ENCODE data around the gene EIF1AX. TPM values are rescaled to one million over a fixed set of nuclear protein-coding genes. Genes with fewer than 3 reads are reported as not detected.

EIF1AX gene
- total and polyA plus RNA-seq, 2 of the 13 experiments (the other 11 are each of a cell fraction or from before 2014, with no cell fraction given) = 35.1 to 82.7 TPM

GRCh38 chrX:20141281-20142220 lies at the start of gene EIF1AX (continued):
- TF ChIP-seq ZFP91 (CRISPR knock-in tag; IDR thresholded peaks at IDR 0.05; ENCODE audit: borderline replicate concordance) (peak; percentile 52; the same call in 1 of the 2 replicates), RBAK (CRISPR knock-in tag; IDR thresholded peaks at IDR 0.05) (no peak), ZNF782 (CRISPR knock-in tag; IDR thresholded peaks at IDR 0.05; ENCODE audit: borderline replicate concordance) (no peak), AKNA (CRISPR knock-in tag; IDR thresholded peaks at IDR 0.05; ENCODE audit: borderline replicate concordance) (no peak), RORA (CRISPR knock-in tag; IDR thresholded peaks at IDR 0.05) (no peak), ZBTB43 (CRISPR knock-in tag; conservative IDR thresholded peaks at IDR 0.05) (no peak), ZNF724P (CRISPR knock-in tag; IDR thresholded peaks at IDR 0.05; ENCODE audit: borderline replicate concordance) (no peak), FOXK1 (CRISPR knock-in tag; IDR thresholded peaks at IDR 0.05; ENCODE audit: borderline replicate concordance, low read depth) (no peak), SOX6 (IDR thresholded peaks at IDR 0.05) (no peak), SOX6 (CRISPR knock-in tag; IDR thresholded peaks at IDR 0.05) (peak; percentile 88), ATF7-NPFF (CRISPR knock-in tag; IDR thresholded peaks at IDR 0.05; ENCODE audit: low read depth) (no peak), ZNF780A (CRISPR knock-in tag; IDR thresholded peaks at IDR 0.05) (no peak), ARNTL (CRISPR knock-in tag; IDR thresholded peaks at IDR 0.05) (no peak), LCORL (IDR thresholded peaks at IDR 0.05) (no peak), LCORL (CRISPR knock-in tag; IDR thresholded peaks at IDR 0.05) (no peak), TBX2 (CRISPR knock-in tag; IDR thresholded peaks at IDR 0.05; ENCODE audit: borderline replicate concordance) (0 out of 2 replicates have a peak, but pooled peaks have one; percentile 30), ELF1 (CRISPR knock-in tag; IDR thresholded peaks at IDR 0.05) (no peak), FOXP4 (CRISPR knock-in tag; IDR thresholded peaks at IDR 0.05) (0 out of 2 replicates have a peak, but pooled peaks have one; percentile 22), NFYC (CRISPR knock-in tag; IDR thresholded peaks at IDR 0.05) (peak; percentile 48; the same call in 1 of the 2 replicates), KAT7 (CRISPR knock-in tag; IDR thresholded peaks at IDR 0.05; ENCODE audit: borderline replicate concordance) (no peak)
